IPS DF 4.7 (cell line): Measurements from ENCODE around the gene AHDC1.

Source experiments
- DNase-seq: peaks from one replicate; pipeline ENCODE4 v3.0.0-alpha.2; 2013; ENCODE audit warnings: low spot score; ENCODE audit errors: extremely low read depth

The AHDC1 gene

GRCh38 chr1:27576806-27577227 lies 27.1 kb downstream of the AHDC1 start:
- no peak for DNase-seq

GRCh38 chr1:27575840-27576331 lies 28.1 kb downstream of the AHDC1 start:
- no peak for DNase-seq

GRCh38 chr1:27574871-27575831 lies 28.8 kb downstream of the AHDC1 start:
- no peak for DNase-seq

- DNase-seq: no peak
These were observed 29.8 kb downstream of the AHDC1 start for GRCh38 chr1:27574001-27574781.

- DNase-seq: no peak
These were observed 31.1 kb downstream of the AHDC1 start for GRCh38 chr1:27572679-27573426.

GRCh38 chr1:27572019-27572678 lies 31.8 kb downstream of the AHDC1 start:
- DNase-seq: no peak

GRCh38 chr1:27571439-27572018 lies 32.4 kb downstream of the AHDC1 start:
- DNase-seq: no peak

GRCh38 chr1:27570784-27571183 lies 33.2 kb downstream of the AHDC1 start:
- DNase-seq: no peak

GRCh38 chr1:27570356-27570755 lies 33.6 kb downstream of the AHDC1 start:
- no peak for DNase-seq

- DNase-seq: no peak
These were observed 34.2 kb downstream of the AHDC1 start for GRCh38 chr1:27569506-27570291.

GRCh38 chr1:27569088-27569460 lies 34.9 kb downstream of the AHDC1 start:
- DNase-seq: no peak

- DNase-seq: no peak
These were observed 35.5 kb downstream of the AHDC1 start for GRCh38 chr1:27568300-27569087.

- DNase-seq: no peak
These were observed 36.0 kb downstream of the AHDC1 start for GRCh38 chr1:27567971-27568299.

- DNase-seq: no peak
These were observed 36.8 kb downstream of the AHDC1 start for GRCh38 chr1:27567146-27567526.

- no peak for DNase-seq
These were observed 37.3 kb downstream of the AHDC1 start for GRCh38 chr1:27566462-27567145.

- DNase-seq: no peak
These were observed 39.0 kb downstream of the AHDC1 start for GRCh38 chr1:27564710-27565649.
